ENCODE results near the gene TAX1BP3.

TAX1BP3 gene

DNA sequence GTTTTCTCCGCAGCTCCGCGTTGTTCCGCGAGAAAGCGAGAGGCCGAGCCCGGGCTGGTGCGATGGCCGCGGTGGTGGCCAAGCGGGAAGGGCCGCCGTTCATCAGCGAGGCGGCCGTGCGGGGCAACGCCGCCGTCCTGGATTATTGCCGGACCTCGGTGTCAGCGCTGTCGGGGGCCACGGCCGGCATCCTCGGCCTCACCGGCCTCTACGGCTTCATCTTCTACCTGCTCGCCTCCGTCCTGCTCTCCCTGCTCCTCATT is 638 bp upstream of the TAX1BP3 start:
- no peaks in the 10 kb centered on the region for H3K9me3 ChIP-seq (ENCODE audit: control insufficient read depth, low read length)
- peak overlapping the region; percentile 90 for H3K27ac ChIP-seq (ENCODE audit: low read length, poor library complexity, severe bottlenecking)
- H3K14ac ChIP-seq (ENCODE audit: low read length in 2 of 2), result peak overlapping the region in 1 of 2 experiments; percentile 82
- peak overlapping the region; percentile 82 to 97 for H3K4me3 ChIP-seq (ENCODE audit: insufficient read depth in 1 of 2, low read depth in 1 of 2, low read length in 2 of 2)
- no peak overlapping the region for H2BK12ac ChIP-seq (ENCODE audit: low read length in 2 of 2)
- peak overlapping the region; percentile 96 for H4K8ac ChIP-seq (ENCODE audit: low read length)
- peak overlapping the region; percentile 52 to 85 for H3K18ac ChIP-seq (ENCODE audit: low read depth in 1 of 2, low read length in 2 of 2)
- H3K27me3 ChIP-seq (ENCODE audit: control insufficient read depth in 1 of 2, insufficient read depth in 1 of 2, low read length in 2 of 2), result no peaks in the 10 kb centered on the region
- H3K36me3 ChIP-seq (ENCODE audit: control insufficient read depth in 1 of 2, insufficient read depth in 2 of 2, low read depth in 1 of 2, low read length in 2 of 2), result peaks cover 24 to 25% of the 10 kb centered on the region in 2 experiments
- H3K79me1 ChIP-seq (replicated peaks; ENCODE audit: low read length, poor library complexity, severe bottlenecking), result peaks cover 11% of the 10 kb centered on the region
- H2BK5ac ChIP-seq (ENCODE audit: low read depth, low read length, poor library complexity, severe bottlenecking), result peak overlapping the region; percentile 77
- peak overlapping the region; percentile 99 for H3K9ac ChIP-seq (ENCODE audit: low read length)
- H4K91ac ChIP-seq (ENCODE audit: low read length), result peak overlapping the region; percentile 85
- peak overlapping the region in 1 of 2 experiments; percentile 77 for H3K4ac ChIP-seq (ENCODE audit: low read depth in 1 of 2, low read length in 2 of 2)
- peak overlapping the region; percentile 59 for H2BK120ac ChIP-seq (ENCODE audit: low read depth, low read length)
- WGBS, result under 1% methylated on average over 32 of the region's 32 CpGs
- H2AFZ ChIP-seq (ENCODE audit: low read depth, low read length), result peak overlapping the region; percentile 89
- no peak overlapping the region for H2AK5ac ChIP-seq (ENCODE audit: low read length, severe bottlenecking)
- no peak for DNase-seq
- peaks cover 28% of the 10 kb centered on the region for H3K4me1 ChIP-seq (ENCODE audit: control insufficient read depth, insufficient read depth, low read depth, low read length)
- peak overlapping the region; percentile 96 for H3K4me2 ChIP-seq (ENCODE audit: low read length, poor library complexity, severe bottlenecking)
- peak overlapping the region in 1 of 2 experiments; percentile 50 for H3K23ac ChIP-seq (ENCODE audit: low read length in 2 of 2)
- H2BK15ac ChIP-seq (ENCODE audit: low read depth, poor library complexity, severe bottlenecking), result no peak overlapping the region

DNA sequence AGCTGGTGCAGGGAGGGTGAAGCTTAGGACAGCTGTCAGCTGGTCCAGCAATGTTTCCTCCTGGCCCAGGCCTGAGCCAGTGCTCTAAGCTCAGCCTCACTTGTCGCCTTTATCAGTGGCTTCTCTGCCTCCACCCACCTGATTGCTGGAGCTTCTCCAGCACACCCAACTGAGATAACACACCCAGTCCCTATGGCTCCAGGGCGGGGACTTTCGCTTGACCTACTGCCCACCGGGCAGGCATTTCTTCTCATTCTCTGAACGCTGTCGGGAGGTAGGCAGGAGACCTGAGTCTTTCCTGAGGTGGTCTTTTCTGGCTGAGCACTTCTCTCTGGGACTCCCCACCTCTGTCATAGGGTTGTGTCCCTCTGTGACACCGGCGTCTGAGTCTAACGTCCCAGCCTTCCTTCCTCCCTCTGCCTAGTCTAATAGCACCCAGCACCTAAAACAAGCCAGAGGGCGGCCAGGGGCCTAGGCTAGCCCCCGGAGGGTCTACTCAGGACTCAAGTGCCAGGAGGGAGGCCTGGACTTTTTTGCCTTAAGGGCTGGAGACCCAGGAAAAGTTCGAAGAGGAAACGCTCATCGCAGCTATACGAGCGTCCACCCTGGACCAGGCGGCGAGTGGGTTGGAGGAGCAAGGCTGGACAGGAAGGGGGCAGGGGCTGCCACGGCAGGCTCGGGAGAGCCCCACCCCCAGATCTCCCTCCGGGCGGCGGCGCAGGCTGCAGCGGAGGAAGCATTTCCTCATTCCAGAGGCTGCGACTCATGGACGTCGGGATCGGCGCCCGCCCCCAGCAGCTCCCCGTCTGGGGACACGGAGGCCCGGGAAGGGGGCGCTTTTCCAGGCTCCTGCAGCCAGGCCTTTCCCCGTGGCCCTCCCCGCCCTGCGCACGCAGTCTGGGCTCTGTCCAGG is 756 bp downstream of the TAX1BP3 start:
- Histone ChIP-seq H3K36me3 (ENCODE audit: control insufficient read depth in 1 of 2, insufficient read depth in 2 of 2, low read depth in 1 of 2, low read length in 2 of 2) (peaks cover 38% of the 10 kb centered on the region in 2 experiments), H3K4me3 (ENCODE audit: insufficient read depth in 1 of 2, low read depth in 1 of 2, low read length in 2 of 2) (peak overlapping the region; percentile 83 to 97), H3K4ac (ENCODE audit: low read depth in 1 of 2, low read length in 2 of 2) (peak overlapping the region; percentile 84 to 98), H2BK12ac (ENCODE audit: low read length in 2 of 2) (peak overlapping the region; percentile 14 to 94), H3K9ac (ENCODE audit: low read length) (peak overlapping the region; percentile 99), H3K14ac (ENCODE audit: low read length in 2 of 2) (peak overlapping the region; percentile 98), H3K27ac (ENCODE audit: low read length, poor library complexity, severe bottlenecking) (peak overlapping the region; percentile 99), H4K8ac (ENCODE audit: low read length) (peak overlapping the region; percentile 99), H3K9me3 (ENCODE audit: control insufficient read depth, low read length) (no peaks in the 10 kb centered on the region), H2BK5ac (ENCODE audit: low read depth, low read length, poor library complexity, severe bottlenecking) (peak overlapping the region; percentile 100), H3K18ac (ENCODE audit: low read depth in 1 of 2, low read length in 2 of 2) (peak overlapping the region; percentile 98 to 99), H3K4me1 (ENCODE audit: control insufficient read depth, insufficient read depth, low read depth, low read length) (peaks cover 30% of the 10 kb centered on the region), H2BK120ac (ENCODE audit: low read depth, low read length) (peak overlapping the region; percentile 75), H3K4me2 (ENCODE audit: low read length, poor library complexity, severe bottlenecking) (peak overlapping the region; percentile 74), H3K27me3 (ENCODE audit: control insufficient read depth in 1 of 2, insufficient read depth in 1 of 2, low read length in 2 of 2) (no peaks in the 10 kb centered on the region), H4K91ac (ENCODE audit: low read length) (peak overlapping the region; percentile 98), H3K79me1 (replicated peaks; ENCODE audit: low read length, poor library complexity, severe bottlenecking) (peaks cover 21% of the 10 kb centered on the region), H2AK5ac (ENCODE audit: low read length, severe bottlenecking) (peak overlapping the region; percentile 84), H2BK15ac (ENCODE audit: low read depth, poor library complexity, severe bottlenecking) (peak overlapping the region; percentile 86), H3K23ac (ENCODE audit: low read length in 2 of 2) (peak overlapping the region in 1 of 2 experiments; percentile 98), H2AFZ (ENCODE audit: low read depth, low read length) (peak overlapping the region; percentile 90)
- peak; percentile 96 for DNase-seq
- 3% methylated on average over 39 of the region's 39 CpGs for WGBS

DNA sequence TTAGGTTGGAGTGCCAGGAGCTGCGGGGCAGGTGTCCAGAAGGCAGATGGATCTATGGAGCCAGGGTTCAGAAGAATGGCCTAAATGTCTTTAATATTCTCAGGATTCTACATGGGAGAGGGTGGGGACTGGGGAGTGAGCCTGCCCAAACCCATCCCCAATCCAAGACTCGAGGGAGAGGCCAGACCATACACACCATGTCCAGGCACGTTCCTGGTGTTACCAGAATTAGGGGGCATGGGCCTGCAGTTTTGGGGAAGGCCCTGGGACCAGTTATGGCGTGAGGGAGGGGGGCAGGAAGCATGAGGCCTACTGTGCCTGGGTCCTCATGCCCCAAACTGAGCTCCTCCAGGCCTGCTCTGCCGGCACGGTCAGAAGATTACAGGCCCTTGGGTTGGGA is 1.9 kb downstream of the TAX1BP3 start:
- Histone ChIP-seq H2BK120ac (ENCODE audit: low read depth, low read length) (no peak overlapping the region), H2BK5ac (ENCODE audit: low read depth, low read length, poor library complexity, severe bottlenecking) (peak overlapping the region; percentile 10), H4K91ac (ENCODE audit: low read length) (no peak overlapping the region), H4K8ac (ENCODE audit: low read length) (peak overlapping the region; percentile 8), H3K23ac (ENCODE audit: low read length in 2 of 2) (peak overlapping the region in 1 of 2 experiments; percentile 42), H2BK12ac (ENCODE audit: low read length in 2 of 2) (peak overlapping the region; percentile 65 to 69), H3K14ac (ENCODE audit: low read length in 2 of 2) (peak overlapping the region in 1 of 2 experiments; percentile 79), H3K27me3 (ENCODE audit: control insufficient read depth in 1 of 2, insufficient read depth in 1 of 2, low read length in 2 of 2) (no peaks in the 10 kb centered on the region), H3K4me2 (ENCODE audit: low read length, poor library complexity, severe bottlenecking) (peak overlapping the region; percentile 63), H3K9me3 (ENCODE audit: control insufficient read depth, low read length) (no peaks in the 10 kb centered on the region), H3K4me3 (ENCODE audit: insufficient read depth in 1 of 2, low read depth in 1 of 2, low read length in 2 of 2) (peak overlapping the region in 1 of 2 experiments; percentile 97), H3K4ac (ENCODE audit: low read depth in 1 of 2, low read length in 2 of 2) (peak overlapping the region; percentile 15 to 89), H3K4me1 (ENCODE audit: control insufficient read depth, insufficient read depth, low read depth, low read length) (peaks cover 33% of the 10 kb centered on the region), H3K36me3 (ENCODE audit: control insufficient read depth in 1 of 2, insufficient read depth in 2 of 2, low read depth in 1 of 2, low read length in 2 of 2) (peaks cover 46 to 47% of the 10 kb centered on the region in 2 experiments), H2AK5ac (ENCODE audit: low read length, severe bottlenecking) (peak overlapping the region; percentile 97), H3K79me1 (replicated peaks; ENCODE audit: low read length, poor library complexity, severe bottlenecking) (peaks cover 19% of the 10 kb centered on the region), H3K27ac (ENCODE audit: low read length, poor library complexity, severe bottlenecking) (peak overlapping the region; percentile 28), H3K18ac (ENCODE audit: low read depth in 1 of 2, low read length in 2 of 2) (peak overlapping the region in 1 of 2 experiments; percentile 25), H3K9ac (ENCODE audit: low read length) (peak overlapping the region; percentile 99), H2AFZ (ENCODE audit: low read depth, low read length) (no peak overlapping the region), H2BK15ac (ENCODE audit: low read depth, poor library complexity, severe bottlenecking) (no peak overlapping the region)
- no peak for DNase-seq
- WGBS, result 93% methylated on average over 6 of the region's 6 CpGs

DNA sequence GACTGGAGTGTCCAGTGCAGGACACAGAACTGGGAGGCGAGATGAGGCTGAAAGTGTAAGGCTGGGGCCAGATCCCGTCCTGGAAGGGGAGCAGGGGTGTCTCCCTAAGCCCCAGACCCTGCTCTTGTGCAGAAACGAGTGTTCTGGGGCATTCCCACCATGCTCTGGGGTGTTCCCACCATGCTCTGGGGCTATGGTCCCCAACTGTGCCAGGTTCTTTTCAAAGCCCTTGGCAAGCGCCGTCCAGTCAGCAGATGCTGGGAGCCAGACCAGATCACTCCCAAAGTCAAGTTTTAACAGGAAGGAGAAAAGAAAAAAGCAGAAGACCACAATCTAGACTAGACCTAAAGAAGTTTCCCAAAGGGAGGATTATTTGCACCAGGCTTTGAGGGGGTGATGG is 2.5 kb downstream of the TAX1BP3 start:
- H3K18ac ChIP-seq (ENCODE audit: low read depth in 1 of 2, low read length in 2 of 2), result no peak overlapping the region
- no peak overlapping the region for H2BK12ac ChIP-seq (ENCODE audit: low read length in 2 of 2)
- H3K14ac ChIP-seq (ENCODE audit: low read length in 2 of 2), result no peak overlapping the region
- peaks cover 19% of the 10 kb centered on the region for H3K79me1 ChIP-seq (replicated peaks; ENCODE audit: low read length, poor library complexity, severe bottlenecking)
- H3K36me3 ChIP-seq (ENCODE audit: control insufficient read depth in 1 of 2, insufficient read depth in 2 of 2, low read depth in 1 of 2, low read length in 2 of 2), result peaks cover 53% of the 10 kb centered on the region in 2 experiments
- H3K4me3 ChIP-seq (ENCODE audit: insufficient read depth in 1 of 2, low read depth in 1 of 2, low read length in 2 of 2), result peak overlapping the region in 1 of 2 experiments; percentile 97
- H3K9ac ChIP-seq (ENCODE audit: low read length), result peak overlapping the region; percentile 99
- peaks cover 36% of the 10 kb centered on the region for H3K4me1 ChIP-seq (ENCODE audit: control insufficient read depth, insufficient read depth, low read depth, low read length)
- H3K9me3 ChIP-seq (ENCODE audit: control insufficient read depth, low read length), result no peaks in the 10 kb centered on the region
- DNase-seq, result no peak
- WGBS, result over 99% methylated on average over 5 of the region's 5 CpGs
- no peak overlapping the region for H3K4me2 ChIP-seq (ENCODE audit: low read length, poor library complexity, severe bottlenecking)
- no peak overlapping the region for H2BK15ac ChIP-seq (ENCODE audit: low read depth, poor library complexity, severe bottlenecking)
- H3K4ac ChIP-seq (ENCODE audit: low read depth in 1 of 2, low read length in 2 of 2), result no peak overlapping the region
- H3K27me3 ChIP-seq (ENCODE audit: control insufficient read depth in 1 of 2, insufficient read depth in 1 of 2, low read length in 2 of 2), result no peaks in the 10 kb centered on the region
- no peak overlapping the region for H3K23ac ChIP-seq (ENCODE audit: low read length in 2 of 2)
- H2AK5ac ChIP-seq (ENCODE audit: low read length, severe bottlenecking), result peak overlapping the region; percentile 5
- H4K91ac ChIP-seq (ENCODE audit: low read length), result no peak overlapping the region
- no peak overlapping the region for H2BK5ac ChIP-seq (ENCODE audit: low read depth, low read length, poor library complexity, severe bottlenecking)
- no peak overlapping the region for H3K27ac ChIP-seq (ENCODE audit: low read length, poor library complexity, severe bottlenecking)
- H4K8ac ChIP-seq (ENCODE audit: low read length), result no peak overlapping the region
- no peak overlapping the region for H2AFZ ChIP-seq (ENCODE audit: low read depth, low read length)
- no peak overlapping the region for H2BK120ac ChIP-seq (ENCODE audit: low read depth, low read length)

Data from mesenchymal stem cell (in vitro differentiated cells and primary cell).